KG1 (cell line): Measurements from ENCODE around the gene STK38L.
A peak's percentile ranks its signal among the peaks of the same experiment; 100 is the strongest.

Experiments used
- DNase-seq: peaks from one replicate; lab custom pipeline; 2025; lab: John Stamatoyannopoulos, UW

STK38L gene

DNA sequence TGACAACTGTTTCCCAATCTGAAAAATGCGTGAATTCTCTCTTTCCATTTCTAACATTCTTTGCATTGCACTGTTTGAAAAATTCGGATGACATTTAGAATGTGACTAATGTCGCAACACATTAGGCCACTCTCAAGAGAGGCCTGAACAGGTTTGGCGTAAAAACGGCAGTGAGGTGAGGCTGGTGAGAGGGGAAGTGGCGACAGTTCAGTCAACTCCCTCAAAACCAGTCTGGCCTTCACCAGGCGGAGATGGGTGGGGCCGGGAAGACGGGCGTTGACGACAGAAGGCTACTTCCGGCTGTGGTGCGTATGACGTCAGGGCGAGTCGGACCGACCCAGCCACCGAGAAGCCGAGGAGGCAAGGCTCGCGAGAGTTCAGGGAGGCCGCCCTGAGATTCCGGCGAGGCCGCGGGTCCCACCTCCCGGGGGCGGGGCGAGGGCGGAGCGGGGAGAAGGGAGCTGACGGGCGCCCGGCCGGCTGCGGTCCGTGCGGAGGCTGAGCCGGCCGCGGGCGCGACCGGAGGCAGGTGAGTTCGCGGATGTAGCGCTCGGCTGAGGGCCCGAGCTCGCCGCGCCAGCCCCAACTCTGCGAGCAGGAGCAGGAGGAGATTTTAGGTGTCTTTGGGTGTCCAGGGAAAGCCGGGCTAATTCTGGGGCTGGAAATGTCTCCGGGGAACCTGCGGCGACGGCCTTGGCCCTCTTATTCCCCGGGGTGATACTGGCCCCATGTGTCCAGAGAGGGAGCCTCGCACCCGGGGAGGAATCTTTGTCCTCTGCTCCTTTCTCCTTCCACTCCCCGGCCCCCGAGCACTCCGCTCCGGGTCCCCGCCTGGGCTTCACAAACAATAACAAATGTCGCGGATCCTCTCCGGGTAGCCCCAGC, at the start of gene STK38L:
Gene STK38L, plus strand, starts transcription at position 483 of the 885 bp plus-strand sequence. CDS start 53,435 bp downstream, outside the sequence.
- DNase-seq: peak; percentile 58

- DNase-seq: no peak
Measured at GRCh38 chr12:27194644-27195043, 49.4 kb upstream of the STK38L start.

- DNase-seq: no peak
Measured at GRCh38 chr12:27198036-27198435, 46.0 kb upstream of the STK38L start.

DNA sequence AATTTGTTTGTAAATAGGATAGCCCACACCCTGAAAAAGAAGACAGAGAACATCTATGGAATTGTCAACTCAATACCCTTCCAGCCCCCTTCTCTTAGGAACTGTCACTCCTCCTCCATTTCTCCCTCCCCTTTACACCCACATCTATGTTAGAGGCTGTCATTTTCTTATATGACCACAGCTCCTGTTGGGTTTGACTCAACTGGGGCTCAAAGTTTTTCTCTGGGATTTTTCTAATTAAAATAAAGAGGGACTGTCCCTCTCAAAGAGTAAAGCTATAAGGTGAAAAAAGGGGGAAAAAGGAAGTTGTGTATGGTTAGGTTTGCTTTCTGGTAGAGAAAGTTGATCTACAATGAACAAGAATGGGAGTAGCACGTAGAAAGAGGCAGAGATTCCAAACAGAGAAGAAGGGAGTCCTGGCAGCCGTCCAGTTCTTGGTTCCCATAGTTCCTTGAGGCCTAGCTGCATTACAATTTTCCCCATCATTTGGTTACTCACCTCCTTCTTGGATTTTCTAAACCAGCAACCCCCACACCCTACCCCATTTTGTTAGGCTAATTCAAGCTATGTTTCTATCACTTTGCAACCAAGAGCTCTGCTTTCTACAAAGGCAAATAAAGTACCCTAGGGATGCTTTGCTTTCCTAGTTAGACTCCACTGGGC, 44.3 kb upstream of the STK38L start:
- no peak for DNase-seq

DNA sequence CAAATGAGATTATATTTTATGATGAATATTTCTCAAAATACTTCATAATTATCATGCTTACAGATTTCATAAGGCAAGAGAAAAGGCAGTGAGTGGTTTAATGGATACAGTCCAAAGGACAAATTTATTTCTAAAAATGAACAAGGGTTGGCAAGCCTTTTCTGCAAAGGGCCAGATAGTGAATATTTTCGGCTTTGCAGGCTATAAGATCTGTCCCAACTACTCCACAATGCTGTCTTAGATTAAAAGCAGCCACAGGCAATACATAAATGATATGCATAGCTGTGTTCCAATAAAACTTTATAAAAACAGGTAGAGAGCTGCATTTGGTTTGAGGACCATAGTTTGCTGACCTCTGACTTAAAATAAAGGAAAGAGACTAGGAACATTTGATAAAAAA, 42.9 kb upstream of the STK38L start:
- no peak for DNase-seq

GRCh38 chr12:27206801-27207502, 37.1 kb upstream of the STK38L start:
- DNase-seq: no peak

DNA sequence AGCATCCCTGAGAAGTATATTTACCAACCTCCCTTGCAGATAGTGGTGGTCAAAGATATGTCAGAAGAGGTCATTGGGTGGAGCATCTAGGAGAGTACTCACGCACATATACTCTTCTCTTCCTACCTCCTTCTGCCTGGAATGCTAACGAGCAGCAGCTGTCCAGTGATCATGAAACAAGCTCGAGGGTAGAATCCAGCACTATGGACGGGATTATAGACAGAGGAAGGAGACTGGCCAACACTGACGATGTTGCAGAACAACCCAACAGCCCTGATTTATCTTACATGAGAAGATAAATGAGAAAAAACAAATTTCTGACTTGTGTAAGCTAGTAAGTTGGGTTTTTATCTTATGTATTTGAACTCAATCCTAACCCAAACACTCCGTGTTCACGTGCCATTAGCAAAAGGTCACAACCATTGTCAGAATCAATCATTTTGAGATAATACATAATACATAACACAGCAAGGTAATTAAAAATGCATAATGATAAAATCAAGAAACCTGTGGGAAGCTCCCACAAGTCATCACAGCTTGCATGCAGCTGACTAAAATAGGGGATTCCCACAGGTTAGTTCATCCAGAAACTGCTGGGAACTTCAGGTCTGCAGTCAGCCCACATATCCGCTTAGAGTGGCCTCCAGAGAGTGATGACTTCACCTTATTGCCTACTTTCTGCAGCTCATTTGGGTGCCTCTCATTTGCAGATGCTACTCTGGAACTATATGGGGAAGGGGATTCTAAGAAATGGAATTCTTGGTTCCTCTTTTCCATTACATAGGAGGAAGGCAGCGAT, 36.3 kb upstream of the STK38L start:
- DNase-seq: no peak

DNA sequence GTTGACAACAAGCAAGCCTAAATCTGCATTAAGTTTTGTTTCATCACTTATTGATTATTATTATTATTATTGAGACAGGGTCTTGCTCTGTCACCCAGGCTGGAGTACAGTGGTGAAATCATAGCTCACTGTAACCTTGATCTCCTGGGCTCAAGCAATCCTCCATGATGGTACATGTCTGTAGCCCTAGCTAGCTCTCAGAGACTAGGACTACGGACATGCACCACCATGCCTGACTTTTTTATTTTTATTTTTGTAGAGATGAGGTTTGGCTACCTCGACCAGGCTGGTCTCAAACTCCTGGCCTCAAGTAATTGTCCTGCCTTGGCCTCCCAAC, 35.7 kb upstream of the STK38L start:
- no peak for DNase-seq

DNA sequence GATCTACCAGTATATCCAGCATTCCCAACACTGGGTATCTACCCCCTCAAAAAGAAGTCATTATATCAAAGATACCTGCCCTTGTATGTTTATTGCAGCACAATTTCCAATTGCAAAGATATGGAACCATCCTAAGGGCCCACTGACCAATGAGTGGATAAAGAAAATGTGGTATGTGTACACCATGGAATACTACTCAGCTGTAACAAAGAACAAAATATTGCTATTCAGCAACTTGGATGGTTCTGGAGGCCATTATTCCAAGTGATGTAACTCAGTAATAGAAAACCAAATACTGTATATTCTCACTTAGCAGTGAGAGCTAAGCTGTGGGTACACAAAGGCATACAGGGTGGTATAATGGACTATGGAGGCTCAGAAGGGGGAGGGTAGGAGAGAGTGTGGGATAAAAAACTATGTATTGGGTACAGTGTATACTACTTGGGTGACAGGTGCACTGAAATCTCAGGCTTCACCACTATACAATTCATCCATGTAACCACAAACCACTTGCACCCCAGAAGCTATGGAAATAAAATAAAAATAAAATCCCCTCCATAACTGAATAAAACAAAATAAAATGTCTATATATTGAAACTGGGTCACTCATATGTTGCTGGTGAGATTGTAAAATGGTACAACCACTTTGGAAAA, 34.7 kb upstream of the STK38L start:
- DNase-seq: no peak

- DNase-seq: no peak
Measured at GRCh38 chr12:27210187-27210586, 33.9 kb upstream of the STK38L start.

DNA sequence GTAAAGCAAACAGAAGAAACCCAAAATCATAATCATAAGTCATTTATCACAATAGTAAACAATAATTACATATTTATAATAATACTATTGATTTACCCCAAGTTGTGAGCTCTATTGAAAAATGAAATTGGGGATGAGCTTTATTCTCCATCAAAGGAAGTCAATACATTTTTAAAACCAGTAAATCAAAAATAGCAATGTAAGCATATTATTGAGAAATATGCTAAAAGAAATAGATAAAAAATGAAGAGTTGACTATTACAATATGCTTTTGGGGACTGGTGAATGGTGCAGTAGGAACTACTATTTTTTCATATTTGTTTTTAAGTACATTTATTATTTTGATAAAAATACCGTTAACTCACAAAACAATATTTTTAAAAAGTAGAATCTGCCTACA, 31.2 kb upstream of the STK38L start:
- no peak for DNase-seq

- no peak for DNase-seq
Measured at GRCh38 chr12:27213304-27213703, 30.8 kb upstream of the STK38L start.

GRCh38 chr12:27213830-27214787, 30.0 kb upstream of the STK38L start:
- DNase-seq: no peak

GRCh38 chr12:27217590-27217989, 26.5 kb upstream of the STK38L start:
- DNase-seq: no peak

DNA sequence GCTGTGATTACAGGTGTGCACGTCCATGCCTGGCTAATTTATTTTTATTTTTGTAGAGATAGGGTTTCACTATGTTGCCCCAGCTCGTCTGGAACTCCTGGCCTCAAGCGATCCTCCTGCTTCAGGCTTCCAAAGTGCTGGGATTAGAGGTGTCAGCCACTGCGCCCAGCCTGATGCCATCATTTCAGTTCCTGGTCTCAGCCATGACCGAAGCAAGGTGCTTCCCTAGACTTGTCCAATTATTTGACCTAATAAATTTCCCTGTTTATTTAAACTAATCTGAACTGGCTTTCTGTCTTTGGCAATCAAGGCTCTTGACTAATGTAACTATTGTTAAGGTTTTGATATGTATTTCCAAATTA, 24.4 kb upstream of the STK38L start:
- no peak for DNase-seq

GRCh38 chr12:27220055-27220987, 23.8 kb upstream of the STK38L start:
- DNase-seq: no peak

- DNase-seq: no peak
Measured at GRCh38 chr12:27220988-27221345, 23.1 kb upstream of the STK38L start.

DNA sequence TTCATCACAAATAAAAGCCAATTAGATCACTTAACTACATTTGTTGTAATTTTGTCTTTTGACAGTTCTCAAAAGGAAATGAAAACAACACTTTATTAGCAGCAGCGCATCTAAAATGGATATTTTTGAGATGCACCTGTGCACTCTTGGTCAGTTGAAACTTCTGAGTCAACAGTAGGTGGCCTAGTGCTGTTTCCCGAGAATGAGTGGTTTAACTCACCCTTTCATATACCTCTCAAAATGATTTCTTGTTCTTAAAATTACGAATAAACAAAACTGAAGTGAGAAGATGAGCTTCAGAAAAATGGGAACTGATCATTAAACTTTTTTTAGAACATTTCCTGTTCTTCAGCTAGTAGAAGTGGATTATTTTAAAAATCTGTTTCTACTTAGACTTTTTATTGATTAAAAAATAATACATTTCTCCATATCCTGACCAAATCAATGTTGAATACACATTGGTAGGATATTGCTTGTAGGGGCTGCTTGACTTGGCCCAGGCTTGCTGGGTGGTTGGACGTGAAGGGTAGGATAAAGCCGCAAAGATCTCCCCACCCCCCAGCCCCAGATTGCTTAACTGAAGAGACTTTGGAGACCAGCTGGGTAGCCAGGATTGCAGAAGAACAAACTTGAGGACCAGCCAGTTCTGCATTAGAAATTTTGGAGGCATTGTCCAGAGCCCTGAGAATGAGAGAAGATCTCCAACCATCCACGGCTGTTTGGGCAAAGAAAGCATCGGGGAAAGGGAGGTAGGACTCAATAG, 22.3 kb upstream of the STK38L start:
- no peak for DNase-seq
